ENCODE results near the gene CHCHD5. TPM values are rescaled to one million over a fixed set of nuclear protein-coding genes. Genes with fewer than 3 reads are reported as not detected.
"Not testable (repeated sequence)": the region's sequence is repeated elsewhere in the genome, so short reads cannot be mapped to it uniquely, and the experiment has no call there.

Gene CHCHD5
- total RNA-seq, 1 experiment from 2014 or later: 18.0 TPM

GRCh38 chr2:112604952-112605351 is 20.5 kb downstream of the CHCHD5 start:
- BruUV-seq (replicated peaks): no TSS peak
- CTCF ChIA-PET: interaction anchor here (0.6 kb wide), 1 partner anchor 239 kb away, joined by 3 read pairs; no protein-coding TSS in a partner anchor
- H3K27me3 Mint-ChIP-seq (ENCODE audit: unreplicated experiment): no peaks in the 10 kb centered on the region
- no peak for TF ChIP-seq CTCF (IDR thresholded peaks at IDR 0.05; ENCODE audit: unreplicated experiment)
- no peak for DNase-seq
- no peaks in the 10 kb centered on the region for H3K9me3 Mint-ChIP-seq (ENCODE audit: low read depth, unreplicated experiment)
- intact Hi-C loops (cut with micrococcal nuclease; ENCODE audit: unreplicated experiment): loop anchor here (5.0 kb wide), 1 partner anchor 352 kb away; no protein-coding TSS in a partner anchor
- peaks cover 24% of the 10 kb centered on the region for H3K4me1 Mint-ChIP-seq (ENCODE audit: low read depth, unreplicated experiment)
- no peak overlapping the region for H3K4me3 Mint-ChIP-seq (ENCODE audit: low read depth, unreplicated experiment)
- no peak overlapping the region for H3K27ac Mint-ChIP-seq (ENCODE audit: unreplicated experiment)
- H3K36me3 Mint-ChIP-seq (ENCODE audit: insufficient read depth, unreplicated experiment): peaks cover 3% of the 10 kb centered on the region

GRCh38 chr2:112605926-112606325 is 21.5 kb downstream of the CHCHD5 start:
- no peak for DNase-seq
- intact Hi-C loops (cut with micrococcal nuclease; ENCODE audit: unreplicated experiment): no loop called here
- Mint-ChIP-seq H3K4me1 (ENCODE audit: low read depth, unreplicated experiment) (peaks cover 16% of the 10 kb centered on the region), H3K36me3 (ENCODE audit: insufficient read depth, unreplicated experiment) (no peaks in the 10 kb centered on the region), H3K4me3 (ENCODE audit: low read depth, unreplicated experiment) (no peak overlapping the region), H3K27ac (ENCODE audit: unreplicated experiment) (no peak overlapping the region), H3K9me3 (ENCODE audit: low read depth, unreplicated experiment) (no peaks in the 10 kb centered on the region), H3K27me3 (ENCODE audit: unreplicated experiment) (peaks cover under 1% of the 10 kb centered on the region)
- no TSS peak for BruUV-seq (replicated peaks)
- no peak for TF ChIP-seq CTCF (IDR thresholded peaks at IDR 0.05; ENCODE audit: unreplicated experiment)
- CTCF ChIA-PET: interaction anchor here (0.5 kb wide), 1 partner anchor 12 kb away, joined by 6 read pairs; no protein-coding TSS in a partner anchor

GRCh38 chr2:112606547-112606946 is 22.1 kb downstream of the CHCHD5 start:
- H3K36me3 Mint-ChIP-seq (ENCODE audit: insufficient read depth, unreplicated experiment): no peaks in the 10 kb centered on the region
- H3K27ac Mint-ChIP-seq (ENCODE audit: unreplicated experiment): no peak overlapping the region
- no peak for TF ChIP-seq CTCF (IDR thresholded peaks at IDR 0.05; ENCODE audit: unreplicated experiment)
- intact Hi-C loops (cut with micrococcal nuclease; ENCODE audit: unreplicated experiment): no loop called here
- CTCF ChIA-PET: interaction anchor here (0.5 to 0.8 kb wide), 3 partner anchors 10 to 58 kb away, joined by 3 to 8 read pairs (median 3); no protein-coding TSS in a partner anchor
- H3K27me3 Mint-ChIP-seq (ENCODE audit: unreplicated experiment): peaks cover 7% of the 10 kb centered on the region
- no peak overlapping the region for H3K4me3 Mint-ChIP-seq (ENCODE audit: low read depth, unreplicated experiment)
- no TSS peak for BruUV-seq (replicated peaks)
- no peaks in the 10 kb centered on the region for H3K9me3 Mint-ChIP-seq (ENCODE audit: low read depth, unreplicated experiment)
- peaks cover 12% of the 10 kb centered on the region for H3K4me1 Mint-ChIP-seq (ENCODE audit: low read depth, unreplicated experiment)
- DNase-seq: no peak

GRCh38 chr2:112607680-112608438 is 23.4 kb downstream of the CHCHD5 start:
- H3K27ac Mint-ChIP-seq (ENCODE audit: unreplicated experiment): no peak overlapping the region
- peaks cover 8% of the 10 kb centered on the region for H3K4me1 Mint-ChIP-seq (ENCODE audit: low read depth, unreplicated experiment)
- TF ChIP-seq CTCF (IDR thresholded peaks at IDR 0.05; ENCODE audit: unreplicated experiment): no peak
- peaks cover 20% of the 10 kb centered on the region for H3K27me3 Mint-ChIP-seq (ENCODE audit: unreplicated experiment)
- H3K36me3 Mint-ChIP-seq (ENCODE audit: insufficient read depth, unreplicated experiment): no peaks in the 10 kb centered on the region
- intact Hi-C loops (cut with micrococcal nuclease; ENCODE audit: unreplicated experiment): no loop called here
- no peak for DNase-seq
- CTCF ChIA-PET: no interaction called here
- no peak overlapping the region for H3K4me3 Mint-ChIP-seq (ENCODE audit: low read depth, unreplicated experiment)
- no peaks in the 10 kb centered on the region for H3K9me3 Mint-ChIP-seq (ENCODE audit: low read depth, unreplicated experiment)
- BruUV-seq (replicated peaks): no TSS peak

GRCh38 chr2:112609320-112609719 is 24.9 kb downstream of the CHCHD5 start:
- DNase-seq; H3K36me3 Mint-ChIP-seq (ENCODE audit: insufficient read depth, unreplicated experiment); H3K4me1 Mint-ChIP-seq (ENCODE audit: low read depth, unreplicated experiment); H3K27ac Mint-ChIP-seq (ENCODE audit: unreplicated experiment); intact Hi-C loops (cut with micrococcal nuclease; ENCODE audit: unreplicated experiment); CTCF ChIA-PET; BruUV-seq (replicated peaks); H3K9me3 Mint-ChIP-seq (ENCODE audit: low read depth, unreplicated experiment); H3K4me3 Mint-ChIP-seq (ENCODE audit: low read depth, unreplicated experiment): not testable (repeated sequence)
- H3K27me3 Mint-ChIP-seq (ENCODE audit: unreplicated experiment): peaks cover 35% of the 10 kb centered on the region

GRCh38 chr2:112612283-112612682 is 27.9 kb downstream of the CHCHD5 start:
- DNase-seq; H3K4me3 Mint-ChIP-seq (ENCODE audit: low read depth, unreplicated experiment); H3K36me3 Mint-ChIP-seq (ENCODE audit: insufficient read depth, unreplicated experiment); CTCF ChIA-PET; BruUV-seq (replicated peaks); intact Hi-C loops (cut with micrococcal nuclease; ENCODE audit: unreplicated experiment); H3K9me3 Mint-ChIP-seq (ENCODE audit: low read depth, unreplicated experiment); H3K4me1 Mint-ChIP-seq (ENCODE audit: low read depth, unreplicated experiment); H3K27ac Mint-ChIP-seq (ENCODE audit: unreplicated experiment): not testable (repeated sequence)
- H3K27me3 Mint-ChIP-seq (ENCODE audit: unreplicated experiment): peaks cover 35% of the 10 kb centered on the region

Measured in Calu3 (cell line).